ENCODE measurements around the gene COBLL1. TPM values are rescaled to one million over a fixed set of nuclear protein-coding genes. Genes with fewer than 3 reads are reported as not detected.
"Not testable (repeated sequence)": the region's sequence is repeated elsewhere in the genome, so short reads cannot be mapped to it uniquely, and the experiment has no call there.

Gene COBLL1
- total RNA-seq, 2 experiments from 2014 or later: 0.17 to 0.50 TPM

DNA sequence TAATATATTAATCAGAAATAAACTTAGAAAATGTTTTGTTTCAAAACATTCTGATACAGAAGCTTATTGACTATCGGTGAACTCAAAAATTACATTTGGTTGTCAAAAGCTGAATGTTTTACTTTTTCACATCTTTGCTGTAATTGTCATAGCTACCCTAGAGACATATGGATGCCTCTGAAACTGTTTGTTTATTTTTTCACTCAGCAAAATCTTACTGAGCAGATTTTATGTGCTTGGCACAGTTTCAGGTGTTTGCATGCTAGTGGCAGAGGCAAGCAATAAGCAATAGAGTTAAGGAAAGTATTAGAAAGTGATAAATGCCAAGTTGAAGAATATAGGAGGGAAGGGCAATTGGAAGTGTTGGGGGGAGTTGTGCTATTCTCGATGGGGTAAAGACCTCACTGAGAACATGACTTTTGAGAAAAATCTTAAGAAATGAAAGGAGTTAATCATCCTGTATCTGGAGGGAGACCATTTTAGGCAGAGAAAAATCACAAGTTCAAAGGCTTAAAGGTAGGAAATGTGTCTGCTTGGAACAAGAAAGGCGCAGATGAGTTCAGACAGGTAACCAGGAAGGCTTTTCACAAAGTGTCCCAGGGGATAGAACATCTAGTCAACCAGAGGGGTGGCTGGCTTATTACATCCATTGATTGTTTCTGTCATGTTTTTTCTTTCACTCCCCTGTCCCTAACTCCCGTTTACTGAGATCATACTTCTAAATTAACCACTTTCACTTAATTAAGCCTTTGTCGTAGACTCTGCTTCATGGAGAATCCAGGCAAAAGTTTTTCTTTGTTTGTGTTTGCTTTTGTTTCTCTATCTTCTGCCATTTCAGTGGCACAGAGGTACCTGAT, 27.2 kb upstream of the COBLL1 start:
- Mint-ChIP-seq H3K36me3 (no peaks in the 10 kb centered on the region), H3K4me3 (no peak overlapping the region), H3K4me1 (no peaks in the 10 kb centered on the region), H3K9me3 (no peaks in the 10 kb centered on the region), H3K27me3 (peaks cover 4% of the 10 kb centered on the region), H3K27ac (no peak overlapping the region)
- DNase-seq: no peak
- POLR2A ChIA-PET: no interaction called here
- ATAC-seq (ENCODE audit: low read depth): no peak

DNA sequence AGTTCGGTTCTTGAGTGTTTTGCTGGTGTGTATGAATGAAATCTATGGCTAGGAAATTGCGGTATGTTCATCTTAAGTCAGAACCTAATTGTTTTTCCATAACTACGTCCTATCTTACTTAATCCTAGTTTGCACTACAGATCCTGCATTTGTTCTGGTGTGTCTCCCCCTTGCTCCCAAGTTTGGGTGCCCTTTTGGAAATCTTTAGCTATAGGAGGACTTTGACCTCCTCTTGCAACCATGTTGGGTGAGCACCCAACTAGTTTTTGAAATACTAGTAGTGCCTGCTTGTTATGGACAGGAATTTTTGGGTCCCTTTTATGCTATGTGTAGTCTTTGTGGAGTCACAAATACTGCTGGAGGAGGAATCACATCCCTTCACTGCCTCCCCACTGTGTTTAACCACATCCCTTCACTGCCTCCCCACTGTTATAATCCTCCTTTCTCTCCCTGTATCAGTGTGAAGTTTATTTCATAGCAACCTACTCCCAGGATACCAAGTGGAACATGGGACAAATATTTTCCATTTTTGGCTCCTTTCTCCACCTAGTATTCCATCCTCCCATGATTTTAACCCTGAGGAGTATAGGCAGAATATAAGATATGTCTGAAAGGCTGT, 26.3 kb upstream of the COBLL1 start:
- POLR2A ChIA-PET: no interaction called here
- Mint-ChIP-seq H3K27ac (no peak overlapping the region), H3K27me3 (peaks cover 4% of the 10 kb centered on the region)

GRCh38 chr2:164866381-164866780, 24.8 kb upstream of the COBLL1 start:
- ATAC-seq (ENCODE audit: low read depth); H3K27ac Mint-ChIP-seq; H3K27me3 Mint-ChIP-seq; H3K9me3 Mint-ChIP-seq; POLR2A ChIA-PET; H3K36me3 Mint-ChIP-seq; H3K4me1 Mint-ChIP-seq; H3K4me3 Mint-ChIP-seq; DNase-seq: not testable (repeated sequence)

More for the DNA sequence above, 26.3 kb upstream of the COBLL1 start:
- Mint-ChIP-seq H3K36me3 (no peaks in the 10 kb centered on the region), H3K4me1 (no peaks in the 10 kb centered on the region), H3K9me3 (no peaks in the 10 kb centered on the region), H3K4me3 (no peak overlapping the region)
- DNase-seq: no peak
- no peak for ATAC-seq (ENCODE audit: low read depth)

GRCh38 chr2:164860694-164861042, 19.0 kb upstream of the COBLL1 start:
- Mint-ChIP-seq H3K27me3 (no peaks in the 10 kb centered on the region), H3K4me3 (no peak overlapping the region), H3K36me3 (no peaks in the 10 kb centered on the region), H3K27ac (no peak overlapping the region), H3K9me3 (no peaks in the 10 kb centered on the region), H3K4me1 (no peaks in the 10 kb centered on the region)
- POLR2A ChIA-PET: no interaction called here
- DNase-seq (no peak), ATAC-seq (ENCODE audit: low read depth) (no peak)

DNA sequence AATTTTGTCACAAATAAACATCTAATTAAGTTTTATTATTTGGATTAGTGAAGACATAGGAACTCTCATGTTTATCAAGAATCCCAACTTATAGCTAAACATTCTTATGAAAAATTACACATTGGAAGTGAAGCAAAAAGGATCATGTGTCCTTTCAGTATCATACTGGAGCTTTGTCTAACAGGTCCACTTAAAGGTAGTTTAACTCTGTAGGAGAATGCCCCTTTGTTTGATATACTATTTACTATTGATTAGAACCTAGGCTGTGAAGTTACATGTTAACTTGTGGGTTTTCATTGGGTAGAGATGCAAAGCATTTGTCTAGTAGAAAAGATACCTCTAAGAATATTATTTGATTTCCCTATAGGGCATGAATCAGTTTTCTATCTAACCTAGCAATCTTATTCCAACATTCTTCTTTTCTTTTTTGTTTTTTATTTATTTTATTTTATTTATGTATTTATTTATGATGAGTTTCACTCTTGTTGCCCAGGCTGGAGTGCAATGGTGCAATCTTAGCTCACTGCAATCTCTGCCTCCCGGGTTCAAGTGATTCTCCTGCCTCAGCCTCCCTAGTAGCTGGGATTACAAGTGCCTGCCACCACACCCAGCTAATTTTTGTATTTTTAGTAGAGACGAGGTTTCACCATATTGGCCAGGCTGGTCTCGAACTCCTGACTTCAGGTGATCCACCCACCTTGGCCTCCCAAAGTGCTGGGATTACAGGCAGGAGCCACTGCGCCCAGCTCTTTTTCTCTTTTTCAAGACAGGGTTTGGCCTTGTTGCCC, 18.5 kb upstream of the COBLL1 start:
- DNase-seq; H3K27me3 Mint-ChIP-seq; H3K4me1 Mint-ChIP-seq; POLR2A ChIA-PET; H3K36me3 Mint-ChIP-seq; H3K4me3 Mint-ChIP-seq; H3K27ac Mint-ChIP-seq; ATAC-seq (ENCODE audit: low read depth); H3K9me3 Mint-ChIP-seq: not testable (repeated sequence)

DNA sequence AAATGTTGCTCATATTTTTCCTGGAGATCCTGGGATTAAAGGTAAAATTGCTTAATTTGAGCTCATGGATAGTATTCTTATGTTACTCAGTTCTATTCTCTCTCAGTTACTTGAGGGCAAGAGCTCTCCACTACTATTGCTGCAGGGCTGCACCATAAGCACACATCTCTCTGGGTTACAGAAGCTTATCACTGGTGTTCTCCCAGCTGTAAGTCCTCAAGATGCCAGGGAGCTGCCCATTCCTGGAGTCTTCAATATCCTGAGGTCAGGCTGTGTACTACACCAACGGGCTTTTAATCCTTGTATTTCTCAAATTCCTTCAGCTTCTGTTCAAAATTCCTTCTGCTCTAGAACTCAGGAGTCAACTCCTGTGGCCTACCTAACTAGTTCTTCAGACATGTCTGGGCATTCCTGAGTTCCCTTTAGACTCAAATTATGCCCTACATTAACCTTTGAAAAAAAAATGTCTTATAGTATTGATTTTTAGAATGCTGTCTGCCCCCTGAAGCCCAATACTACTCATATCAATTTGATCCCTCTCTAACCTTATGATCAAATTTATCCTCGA, 17.7 kb upstream of the COBLL1 start:
- H3K9me3 Mint-ChIP-seq: no peaks in the 10 kb centered on the region
- no peak for DNase-seq
- H3K27ac Mint-ChIP-seq: no peak overlapping the region
- POLR2A ChIA-PET: no interaction called here
- no peak for ATAC-seq (ENCODE audit: low read depth)
- H3K36me3 Mint-ChIP-seq: no peaks in the 10 kb centered on the region
- no peaks in the 10 kb centered on the region for H3K27me3 Mint-ChIP-seq
- no peaks in the 10 kb centered on the region for H3K4me1 Mint-ChIP-seq
- H3K4me3 Mint-ChIP-seq: no peak overlapping the region

GRCh38 chr2:164852086-164852485, 10.5 kb upstream of the COBLL1 start:
- Mint-ChIP-seq H3K4me3 (no peak overlapping the region), H3K27ac (no peak overlapping the region)
- no peak for DNase-seq

DNA sequence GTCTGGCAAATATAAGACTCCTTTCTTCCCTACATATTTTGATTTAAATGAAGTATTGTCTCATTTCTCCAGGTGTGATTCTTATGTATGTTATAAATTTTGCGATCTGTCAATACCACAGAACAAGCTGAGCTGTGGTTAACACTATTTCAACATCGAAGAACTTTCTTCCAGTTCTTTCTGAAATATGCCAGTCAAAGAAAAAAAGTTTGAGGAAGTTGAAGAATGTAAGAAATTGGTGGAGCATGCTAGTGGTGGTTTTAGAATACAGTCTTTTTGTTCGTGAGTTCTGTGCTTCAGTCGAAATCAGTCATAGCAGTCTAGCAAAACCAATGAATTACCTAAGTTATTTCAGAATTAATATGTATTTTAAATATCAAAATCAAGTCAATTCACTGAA, 8.6 kb upstream of the COBLL1 start:
- no peak for ATAC-seq (ENCODE audit: low read depth)
- no peaks in the 10 kb centered on the region for H3K36me3 Mint-ChIP-seq

More at GRCh38 chr2:164852086-164852485, 10.5 kb upstream of the COBLL1 start:
- Mint-ChIP-seq H3K36me3 (no peaks in the 10 kb centered on the region), H3K27me3 (peaks cover 11% of the 10 kb centered on the region), H3K4me1 (no peaks in the 10 kb centered on the region), H3K9me3 (no peaks in the 10 kb centered on the region)
- ATAC-seq (ENCODE audit: low read depth): no peak
- POLR2A ChIA-PET: no interaction called here

GRCh38 chr2:164849506-164849905, 7.9 kb upstream of the COBLL1 start:
- Mint-ChIP-seq H3K9me3 (no peaks in the 10 kb centered on the region), H3K27ac (no peak overlapping the region), H3K27me3 (peaks cover 23% of the 10 kb centered on the region), H3K4me3 (no peak overlapping the region), H3K4me1 (no peaks in the 10 kb centered on the region), H3K36me3 (no peaks in the 10 kb centered on the region)
- DNase-seq: no peak
- ATAC-seq (ENCODE audit: low read depth): no peak
- POLR2A ChIA-PET: no interaction called here

More for the DNA sequence above, 8.6 kb upstream of the COBLL1 start:
- POLR2A ChIA-PET: no interaction called here
- H3K27me3 Mint-ChIP-seq: peaks cover 18% of the 10 kb centered on the region
- no peak overlapping the region for H3K27ac Mint-ChIP-seq
- DNase-seq: no peak
- H3K9me3 Mint-ChIP-seq: no peaks in the 10 kb centered on the region
- H3K4me1 Mint-ChIP-seq: no peaks in the 10 kb centered on the region
- H3K4me3 Mint-ChIP-seq: no peak overlapping the region

DNA sequence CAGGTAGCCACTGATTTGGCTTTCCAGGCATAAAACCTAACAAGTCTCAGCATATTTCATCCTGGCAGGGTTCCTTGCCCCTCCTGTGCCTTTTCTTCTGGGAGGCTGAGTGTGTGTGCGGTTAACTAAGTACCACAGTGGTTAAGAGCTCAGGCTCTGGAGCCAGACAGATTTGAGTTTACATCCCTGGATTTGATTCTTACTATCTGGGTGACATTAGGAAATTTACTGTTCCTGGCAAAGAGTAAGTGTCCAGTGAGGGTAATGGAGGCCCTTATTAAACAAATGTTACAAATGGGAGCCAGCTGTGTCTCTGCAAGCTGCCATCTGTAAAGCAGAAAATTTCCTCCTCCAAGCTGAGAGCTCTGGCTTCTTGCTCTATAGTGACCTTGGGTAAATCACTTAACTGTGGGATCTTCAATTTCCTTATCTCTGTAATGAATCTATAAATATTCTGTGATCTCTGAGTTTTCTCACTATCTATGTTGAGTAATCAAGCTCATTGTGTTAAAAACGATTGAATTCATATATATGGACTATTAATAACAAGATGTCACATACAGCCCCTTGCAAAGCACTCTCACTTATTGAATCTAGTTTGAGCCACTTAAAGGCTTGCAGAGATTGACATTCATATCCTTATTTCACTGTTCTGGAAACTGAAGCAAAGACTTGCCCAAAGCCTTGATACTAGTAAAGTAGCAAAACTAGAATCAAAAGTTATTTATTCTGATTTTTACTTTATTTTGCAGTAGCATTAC, 6.5 kb upstream of the COBLL1 start:
- POLR2A ChIA-PET: no interaction called here
- Mint-ChIP-seq H3K27me3 (peaks cover 32% of the 10 kb centered on the region), H3K4me3 (no peak overlapping the region), H3K4me1 (no peaks in the 10 kb centered on the region), H3K27ac (no peak overlapping the region), H3K9me3 (no peaks in the 10 kb centered on the region), H3K36me3 (no peaks in the 10 kb centered on the region)
- ATAC-seq (ENCODE audit: low read depth) (no peak), DNase-seq (no peak)

GRCh38 chr2:164847291-164847690, 5.7 kb upstream of the COBLL1 start:
- POLR2A ChIA-PET: no interaction called here
- Mint-ChIP-seq H3K4me1 (no peaks in the 10 kb centered on the region), H3K27ac (no peak overlapping the region), H3K4me3 (no peak overlapping the region), H3K27me3 (peaks cover 38% of the 10 kb centered on the region), H3K36me3 (no peaks in the 10 kb centered on the region), H3K9me3 (no peaks in the 10 kb centered on the region)
- ATAC-seq (ENCODE audit: low read depth) (no peak), DNase-seq (no peak)

GRCh38 chr2:164846276-164846675, 4.7 kb upstream of the COBLL1 start:
- peaks cover 40% of the 10 kb centered on the region for H3K27me3 Mint-ChIP-seq
- no peaks in the 10 kb centered on the region for H3K36me3 Mint-ChIP-seq
- POLR2A ChIA-PET: no interaction called here
- no peak for ATAC-seq (ENCODE audit: low read depth)
- no peak overlapping the region for H3K4me3 Mint-ChIP-seq
- no peak for DNase-seq
- no peak overlapping the region for H3K27ac Mint-ChIP-seq
- H3K4me1 Mint-ChIP-seq: peaks cover 2% of the 10 kb centered on the region
- H3K9me3 Mint-ChIP-seq: no peaks in the 10 kb centered on the region

- H3K4me1 Mint-ChIP-seq: peaks cover 6% of the 10 kb centered on the region
- H3K27ac Mint-ChIP-seq: no peak overlapping the region
- POLR2A ChIA-PET: no interaction called here
- H3K9me3 Mint-ChIP-seq: no peaks in the 10 kb centered on the region
- H3K4me3 Mint-ChIP-seq: no peak overlapping the region
- ATAC-seq (ENCODE audit: low read depth): no peak
- H3K36me3 Mint-ChIP-seq: no peaks in the 10 kb centered on the region
- peaks cover 54% of the 10 kb centered on the region for H3K27me3 Mint-ChIP-seq
- DNase-seq: no peak
Observed at GRCh38 chr2:164843346-164843911, 1.8 kb upstream of the COBLL1 start.

Measured in activated naive CD8-positive, alpha-beta T cell treated with anti-CD3 and anti-CD28 coated beads, Interleukin-2, amount 10 ng/mL, durations not matched to agents 7 days and 5 days (primary cell).